K562 (cell line): ENCODE results near the gene RASSF7. TPM values are rescaled to one million over a fixed set of nuclear protein-coding genes. Genes with fewer than 3 reads are reported as not detected.

Source experiments
- ATAC-seq: fragments of 200-7000 bp; cut with Tn5 transposase; 3 replicates; pipeline ENCODE4 v1.9.1; 2020; ENCODE audit warnings: moderate library complexity
- BruUV-seq: library from RNA; stranded (reverse); fragments of 400-500 nt; replicated peaks from 2 replicates; lab custom pipeline; 2021; lab: Mats Ljungman, UMichigan
- CTCF ChIA-PET: fragments of 300-600 bp; formaldehyde crosslinking; extraction: SDS; loops from one replicate; lab custom pipeline; 2021; ENCODE audit warnings: low intra/inter-chr PET ratio; lab: Yijun Ruan, JAX
- POLR2A ChIA-PET: fragments of 300-600, 350-650 bp; sonication (Branson Sonifier 250); formaldehyde crosslinking; extraction: SDS; loops from one replicate; lab custom pipeline; 2021; ENCODE audit warnings: antibody characterized with exemption, inconsistent platforms; lab: Yijun Ruan, JAX
- DNase-seq, 4 experiments: peaks; one replicate each; pipeline versions ENCODE4 v3.0.0 to v3.0.0-alpha.2; 2011 to 2018; ENCODE audit warnings: low spot score in 3 of 4, mixed read lengths in 3 of 4; ENCODE audit errors: extremely low read depth in 1 of 4
- FAIRE-seq: peaks from 2 replicates; lab custom pipeline; 2011; peaks lifted over from hg19 to GRCh38; lab: Jason Lieb, UNC
- H2AFZ ChIP-seq: 2 replicates; pipeline ENCODE4 v1.6.0; 2011; ENCODE audit warnings: low read depth, low read length, control low read depth, inconsistent platforms
- H3K27ac ChIP-seq: fragments of 200-600 bp; 3 replicates; pipeline ENCODE4 v1.8.0; 2011; ENCODE audit warnings: low read depth, mild to moderate bottlenecking, control low read depth, inconsistent platforms, low read length, moderate library complexity, mixed read lengths; ENCODE audit errors: extremely low read depth
- H3K27me3 ChIP-seq, 2 experiments: fragments of 300-600 bp in 1 of 2; 2 replicates in 1 of 2; 3 replicates in 1 of 2; pipeline versions ENCODE4 v1.6.0 to v1.8.0; 2011; ENCODE audit warnings: inconsistent platforms in 2 of 2, low read length in 2 of 2, mild to moderate bottlenecking in 1 of 2, mixed read lengths in 1 of 2, moderate library complexity in 1 of 2; ENCODE audit not compliant: control insufficient read depth in 2 of 2, insufficient read depth in 2 of 2
- H3K36me3 ChIP-seq: fragments of 300-600 bp; 3 replicates; pipeline ENCODE4 v1.8.0; 2011; ENCODE audit warnings: mild to moderate bottlenecking, low read length, inconsistent platforms; ENCODE audit not compliant: control insufficient read depth, insufficient read depth
- H3K4me1 ChIP-seq, 2 experiments: fragments of 200-600 bp in 1 of 2; replicated peaks in 1 of 2; 2 replicates in 1 of 2; 3 replicates in 1 of 2; pipeline versions ENCODE4 v1.5.1 to v1.8.0; 2011; ENCODE audit warnings: inconsistent platforms in 2 of 2, low read length in 2 of 2, mild to moderate bottlenecking in 1 of 2, mixed read lengths in 1 of 2, moderate library complexity in 1 of 2; ENCODE audit not compliant: control insufficient read depth in 2 of 2, insufficient read depth in 2 of 2
- H3K4me2 ChIP-seq: 2 replicates; pipeline ENCODE4 v1.6.1; 2011; ENCODE audit warnings: low read length, control low read depth, inconsistent platforms, mixed read lengths; ENCODE audit not compliant: insufficient read depth
- H3K4me3 ChIP-seq: fragments of 200-600 bp; sonication (generic), shearing (Covaris generic); 2 replicates; pipeline ENCODE4 v1.5.1; 2016; ENCODE audit warnings: control low read depth, inconsistent platforms
- H3K79me2 ChIP-seq: fragments of 200-600 bp; 3 replicates; pipeline ENCODE4 v1.8.0; 2011; ENCODE audit warnings: low read length, inconsistent platforms; ENCODE audit not compliant: control insufficient read depth, insufficient read depth
- H3K9ac ChIP-seq, 2 experiments: 2 replicates each; pipeline versions ENCODE4 v1.6.0 to v1.6.1; 2011; ENCODE audit warnings: low read depth in 2 of 2, low read length in 2 of 2, control low read depth in 1 of 2, inconsistent platforms in 1 of 2, mild to moderate bottlenecking in 1 of 2, mixed read lengths in 1 of 2; ENCODE audit not compliant: insufficient read depth in 1 of 2
- H3K9me1 ChIP-seq: one replicate; pipeline ENCODE4 v1.6.0; 2011; ENCODE audit warnings: inconsistent platforms, mild to moderate bottlenecking, low read length, moderate library complexity; ENCODE audit not compliant: control insufficient read depth, insufficient read depth
- H3K9me3 ChIP-seq: replicated peaks from 2 replicates; pipeline ENCODE4 v1.5.1; 2011; ENCODE audit warnings: low read depth, low read length, inconsistent platforms; ENCODE audit not compliant: control insufficient read depth, insufficient read depth
- H4K20me1 ChIP-seq: replicated peaks from 2 replicates; pipeline ENCODE4 v1.6.1; 2011; ENCODE audit warnings: low read length, inconsistent platforms, mixed read lengths; ENCODE audit not compliant: control insufficient read depth, insufficient read depth
- GTF2E2 ChIP-seq: fragments of 200-800 bp; sonication (Bioruptor generic); IDR thresholded peaks from 2 replicates; pipeline ENCODE4 v1.6.1; 2016; ENCODE audit warnings: missing genetic modification characterization, missing compliant biosample characterization
- MAZ ChIP-seq, 2 experiments: fragments of 450-650 bp in 1 of 2; sonication (generic) in 1 of 2; formaldehyde crosslinking; IDR thresholded peaks in 1 of 2; conservative IDR thresholded peaks in 1 of 2; 2 replicates each; pipeline versions ENCODE4 v1.4.0 to v1.5.0; 2020; ENCODE audit warnings: mild to moderate bottlenecking in 1 of 2, missing genetic modification reagents in 1 of 2
- MIER1 ChIP-seq: fragments of 450-650 bp; IDR thresholded peaks from 2 replicates; pipeline ENCODE4 v1.6.1; 2016; ENCODE audit warnings: antibody characterized with exemption, mild to moderate bottlenecking, low read depth
- WGBS: fragments of 100-300 bp; shearing (Covaris generic); methylation state at CpG from one replicate; pipeline ENCODE4 v1.1.6; 2016; ENCODE audit warnings: low coverage, mixed read lengths; ENCODE audit not compliant: insufficient coverage; ENCODE audit errors: missing lambda C conversion rate; 5-methylcytosine and 5-hydroxymethylcytosine counted together
- in situ Hi-C: fragments of 300-500 bp; cut with MboI; formaldehyde crosslinking; loops from 4 replicates; pipeline ENCODE4 v1.15.0; 2018; ENCODE audit warnings: inconsistent platforms, mixed read lengths
- intact Hi-C: fragments of 100-400 bp; cut with micrococcal nuclease; formaldehyde crosslinking; loops from 2 replicates; pipeline ENCODE4 v1.14.2; 2022
- polyA plus RNA-seq, 8 experiments: library from polyadenylated mRNA; depleted of rRNA in 4 of 8; stranded (reverse) in 5 of 8; unstranded in 3 of 8; fragments of >200 nt; fragmentation: Nextera tagmentation in 2 of 8; fragmentation: Illumina TruSeq in 1 of 8; extraction: Ambion mirVana in 2 of 8; extraction: Trizol in 1 of 8; gene quantifications; 2 replicates each; pipeline versions ENCODE4 v1.2.1 to v1.2.3, GENCODE V29; 2011 to 2014; ENCODE audit warnings: inconsistent platforms in 1 of 8, missing spikeins in 1 of 8
- total RNA-seq, 7 experiments: library from RNA; depleted of rRNA in 6 of 7; stranded (reverse); fragments of >200 nt in 6 of 7; fragmentation: Illumina TruSeq in 2 of 7; extraction: Trizol in 2 of 7; gene quantifications; 2 replicates each; pipeline versions ENCODE4 v1.2.1 to v1.2.3, GENCODE V29; 2011 to 2021; ENCODE audit warnings: low replicate concordance in 1 of 7

The RASSF7 gene
- total and polyA plus RNA-seq, 9 of the 15 experiments (the other 6 are each of a cell fraction or from before 2014, with no cell fraction given) = 0.41 to 45.2 (median 18.6) TPM

DNA sequence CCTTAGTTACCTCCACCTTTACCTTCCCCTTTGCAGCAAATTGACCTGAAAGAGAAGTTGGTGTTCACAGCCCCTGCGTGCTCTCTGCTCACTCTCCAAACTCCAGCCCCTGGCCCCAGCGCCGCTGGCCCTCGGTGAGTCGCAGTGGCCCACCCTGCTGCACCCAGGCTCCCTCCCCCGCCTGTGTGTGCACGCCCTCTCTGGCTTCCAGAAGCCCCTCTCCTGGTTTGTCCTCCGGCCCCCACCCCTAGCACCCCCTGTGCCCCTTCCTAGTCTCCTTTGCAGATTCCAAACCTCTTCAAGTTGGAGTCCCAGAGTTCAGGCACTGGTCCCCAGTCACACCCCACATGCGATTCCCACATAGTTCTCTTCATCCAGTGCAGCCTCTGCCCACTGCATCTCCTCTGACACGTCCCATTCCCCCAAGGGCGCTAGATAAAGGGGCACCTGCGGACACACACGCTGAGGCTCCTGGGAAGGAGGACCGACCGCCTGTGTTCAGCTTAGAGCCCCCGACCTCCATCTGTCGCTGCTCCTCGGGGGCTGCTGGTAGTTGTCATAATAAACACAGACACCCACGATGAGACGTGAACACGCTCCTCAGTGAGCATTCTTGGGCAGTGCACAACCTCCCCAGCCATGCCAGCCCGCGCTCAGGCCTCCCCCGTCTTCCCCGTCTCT is 14.0 kb downstream of the RASSF7 start:
- intact Hi-C loops (no loop called here), in situ Hi-C loops (no loop called here)
- H3K79me2 ChIP-seq = peaks cover 52% of the 10 kb centered on the region
- H3K27me3 ChIP-seq = no peaks in the 10 kb centered on the region
- ATAC-seq (peak; percentile 5), DNase-seq (peak in 1 of 4 experiments; percentile 37), FAIRE-seq (no peak)
- peak overlapping the region; percentile 87; the same call in 1 of the 2 replicates for H2AFZ ChIP-seq
- H3K9me1 ChIP-seq = peaks cover 5% of the 10 kb centered on the region
- peak overlapping the region; percentile 69; the same call in 1 of the 3 replicates for H3K27ac ChIP-seq
- peak overlapping the region; percentile 61 to 91 for H3K9ac ChIP-seq
- peak overlapping the region; percentile 94 for H3K4me2 ChIP-seq
- H3K36me3 ChIP-seq = peaks cover 26% of the 10 kb centered on the region; the same call in 2 of the 3 replicates
- H3K4me1 ChIP-seq = peaks cover 41 to 68% of the 10 kb centered on the region in 2 experiments
- ChIA-PET CTCF (no interaction called here), POLR2A (interaction anchor here (0.5 to 1.2 kb wide), 6 partner anchors 9 to 173 kb away, joined by 3 to 4 read pairs (median 3); no protein-coding TSS in a partner anchor)
- TF ChIP-seq GTF2E2 (0 out of 2 replicates have a peak, but pooled peaks have one; percentile 8), MIER1 (no peak), MAZ (CRISPR knock-in tag; conservative IDR thresholded peaks at IDR 0.05 in 1 of 2, IDR thresholded peaks at IDR 0.05 in 1 of 2) (0 out of 4 replicates have a peak, but pooled peaks of 1 of the 2 experiments have one; percentile 30)
- WGBS = 13% methylated on average over 20 of the region's 25 CpGs
- H4K20me1 ChIP-seq = peaks cover 30% of the 10 kb centered on the region
- peak overlapping the region; percentile 66 for H3K4me3 ChIP-seq
- BruUV-seq = no TSS peak
- no peaks in the 10 kb centered on the region for H3K9me3 ChIP-seq
